Suprapubic skin (tissue), 3 donors: ENCODE data around the gene RNASE2.

Experiments
- CTCF ChIP-seq, 2 donors: fragments of 200-600 bp in 1 of 2; fragments of 450-650 bp in 1 of 2; sonication (generic) in 1 of 2; IDR thresholded peaks; one replicate each; pipeline ENCODE4 v1.5.1; 2016 to 2019; ENCODE audit warnings: antibody characterized with exemption in 2 of 2, mild to moderate bottlenecking in 1 of 2, moderate library complexity in 1 of 2
- POLR2A ChIP-seq, 2 donors: fragments of 450-650 bp; IDR thresholded peaks; one replicate each; pipeline ENCODE4 v1.6.1; 2017; ENCODE audit warnings: antibody characterized with exemption in 2 of 2, mild to moderate bottlenecking in 2 of 2, moderate library complexity in 2 of 2

GRCh38 chr14:20997564-20997963 lies 42.3 kb downstream of the RNASE2 start:
- TF ChIP-seq CTCF (IDR thresholded peaks at IDR 0.05) (no peak), POLR2A (IDR thresholded peaks at IDR 0.05) (no peak)
